Hematopoietic multipotent progenitor cell (in vitro differentiated cells): ENCODE measurements around the gene NETO1. TPM values are rescaled to one million over a fixed set of nuclear protein-coding genes. Genes with fewer than 3 reads are reported as not detected.

Experiments
- DNase-seq, 3 donors: peaks; one replicate each; pipeline ENCODE4 v3.0.0-alpha.2; 2011 to 2015; ENCODE audit warnings: low read depth in 2 of 3, low spot score in 2 of 3
- small RNA-seq: library from RNA; depleted of rRNA; stranded (forward); fragments of <200 nt; gene quantifications from one replicate; pipeline ENCODE3, GENCODE V24; 2012
- total RNA-seq: library from RNA; depleted of rRNA; stranded (reverse); fragments of >200 nt; gene quantifications from one replicate; pipeline ENCODE4 v1.2.3, GENCODE V29; 2012

Gene NETO1
- total RNA-seq, 1 donor = not detected

DNA sequence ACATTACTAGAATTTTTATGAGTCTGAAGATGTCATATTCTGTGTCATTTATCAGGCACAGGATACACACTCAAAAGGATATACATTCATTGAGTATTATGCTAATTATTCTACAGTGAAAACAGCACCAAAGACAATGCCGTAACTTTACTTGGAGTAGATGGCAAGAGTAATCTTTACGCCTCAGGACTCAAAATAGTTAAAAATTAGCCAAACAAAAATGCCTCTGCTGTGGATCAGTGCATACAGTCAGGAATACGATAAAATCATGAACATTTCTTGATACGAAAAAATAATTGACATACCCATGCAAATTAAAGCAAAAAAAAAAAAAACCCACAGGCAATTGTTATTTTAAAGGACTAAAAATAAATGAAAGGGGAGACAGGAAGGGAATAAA lies 129.7 kb downstream of the NETO1 start:
- DNase-seq = no peak

DNA sequence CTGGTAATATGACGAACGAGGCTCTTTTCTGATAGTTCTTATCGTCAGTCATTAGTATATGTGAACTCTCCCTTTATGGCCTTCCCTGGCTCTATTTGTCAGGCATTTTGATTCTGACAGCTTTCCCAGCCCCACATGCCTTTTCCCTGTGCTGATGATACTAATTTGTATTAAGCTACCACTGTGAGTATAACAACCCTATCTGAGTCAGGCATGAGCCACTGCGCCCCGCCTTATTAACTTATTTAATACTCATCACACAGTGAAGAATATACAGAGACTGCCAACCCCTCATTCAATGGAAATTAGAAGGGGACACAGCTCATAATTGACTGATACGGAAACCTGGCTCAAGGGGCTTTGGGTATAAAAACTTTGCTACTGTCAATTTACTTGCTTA lies 140.0 kb downstream of the NETO1 start:
- no peak for DNase-seq

DNA sequence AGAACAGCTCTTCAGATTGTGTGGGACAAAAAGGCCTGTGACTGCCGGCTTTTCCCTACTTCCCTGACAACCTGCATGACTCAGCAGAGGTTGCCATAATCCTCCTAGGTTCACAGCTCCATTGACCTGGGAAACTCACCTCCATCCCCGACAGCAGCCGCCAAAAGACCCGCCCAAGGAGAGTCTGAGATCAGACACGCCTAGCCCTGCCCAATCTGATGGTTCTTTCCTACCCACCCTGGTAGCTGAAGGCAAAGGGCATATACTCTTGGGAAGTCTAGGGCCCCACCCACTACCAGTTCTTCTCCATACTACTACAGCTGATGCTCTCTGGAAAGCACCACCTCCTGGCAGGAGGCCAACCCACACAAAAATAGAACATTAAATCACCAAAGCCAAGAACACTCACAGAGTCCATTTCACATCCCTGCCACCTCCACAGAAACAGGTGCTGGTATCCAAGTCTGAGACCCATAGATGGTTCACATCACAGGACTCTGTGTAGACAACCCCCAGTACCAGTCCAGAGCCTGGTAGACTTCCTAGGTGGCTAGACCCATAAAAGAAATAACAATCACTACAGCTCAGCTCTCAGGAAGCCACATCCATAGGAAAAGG lies 140.6 kb downstream of the NETO1 start:
- DNase-seq = no peak

DNA sequence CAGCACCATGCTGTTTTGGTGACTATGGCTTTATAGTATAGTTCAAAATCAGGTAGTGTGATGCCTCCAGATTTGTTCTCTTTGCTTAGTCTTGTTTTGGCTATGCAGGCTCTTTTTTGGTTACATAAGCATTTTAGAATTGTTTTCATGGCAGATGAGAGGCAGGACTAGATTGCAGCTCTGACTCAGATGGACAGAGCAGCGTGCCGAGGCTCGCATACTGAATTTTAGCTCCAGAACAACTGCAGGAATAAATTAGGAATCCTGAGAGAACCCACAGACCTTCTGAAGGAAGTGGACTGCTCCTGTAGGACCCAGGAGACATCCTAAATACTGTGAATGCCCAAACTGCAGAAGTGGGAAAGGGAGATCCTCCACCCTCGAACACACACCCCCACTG lies 141.6 kb downstream of the NETO1 start:
- DNase-seq = no peak

DNA sequence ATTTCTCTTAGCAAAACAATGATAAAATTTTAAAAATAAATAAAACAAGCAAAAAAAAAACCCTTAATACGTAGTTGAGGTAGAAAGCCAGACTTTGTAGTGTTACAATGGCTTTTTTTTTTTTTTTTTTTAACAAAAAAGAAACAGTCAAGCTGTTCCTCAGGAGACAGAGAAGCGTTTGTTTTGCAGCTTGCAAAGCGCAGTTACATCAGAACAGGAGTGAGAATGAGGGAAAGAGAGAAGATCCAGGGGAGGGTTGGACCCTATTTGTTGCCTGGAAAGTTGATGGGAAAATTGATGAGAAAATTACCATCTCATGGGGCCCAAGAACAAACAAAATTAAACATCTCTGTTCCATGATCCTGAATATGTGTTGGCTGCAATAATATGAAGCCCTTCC lies 146.5 kb downstream of the NETO1 start:
- DNase-seq = no peak

DNA sequence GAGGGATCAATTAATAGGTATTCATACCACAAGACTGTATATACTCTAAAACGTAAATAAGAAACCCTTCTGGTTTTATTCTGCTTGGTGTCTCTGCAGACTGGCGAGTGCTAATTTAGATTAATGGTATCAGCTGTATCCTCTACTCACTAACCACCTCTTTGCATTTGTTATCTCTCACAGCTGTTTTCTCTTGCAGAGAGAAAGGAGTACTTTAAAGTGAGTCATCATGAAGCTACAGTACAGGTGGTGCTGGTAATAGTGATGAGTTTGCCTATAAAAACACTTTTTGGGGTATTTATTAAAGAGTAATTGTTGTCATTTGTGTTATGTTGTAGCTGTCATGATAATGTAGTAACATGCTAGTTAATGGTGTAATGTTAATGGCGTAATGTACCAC lies 147.7 kb downstream of the NETO1 start:
- DNase-seq = no peak

DNA sequence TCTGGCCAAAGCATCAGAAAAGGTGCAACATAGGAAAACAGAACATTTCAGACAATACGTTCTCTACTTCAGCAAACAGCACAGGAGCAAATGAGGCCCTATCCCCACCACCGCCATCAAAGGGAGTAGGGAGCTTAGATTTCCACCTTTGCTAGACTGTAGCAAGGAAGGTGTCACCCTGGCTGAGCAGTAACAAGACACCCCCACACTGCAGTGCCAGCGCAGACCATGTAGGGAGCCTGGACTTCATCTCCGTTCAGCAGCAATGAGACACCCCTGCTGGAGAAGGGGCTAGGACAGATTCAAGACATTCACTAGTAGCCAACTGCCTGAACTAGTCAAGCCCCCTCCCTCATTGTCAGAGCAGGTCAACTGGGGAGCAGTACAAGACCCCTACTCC lies 163.6 kb downstream of the NETO1 start:
- DNase-seq = no peak

DNA sequence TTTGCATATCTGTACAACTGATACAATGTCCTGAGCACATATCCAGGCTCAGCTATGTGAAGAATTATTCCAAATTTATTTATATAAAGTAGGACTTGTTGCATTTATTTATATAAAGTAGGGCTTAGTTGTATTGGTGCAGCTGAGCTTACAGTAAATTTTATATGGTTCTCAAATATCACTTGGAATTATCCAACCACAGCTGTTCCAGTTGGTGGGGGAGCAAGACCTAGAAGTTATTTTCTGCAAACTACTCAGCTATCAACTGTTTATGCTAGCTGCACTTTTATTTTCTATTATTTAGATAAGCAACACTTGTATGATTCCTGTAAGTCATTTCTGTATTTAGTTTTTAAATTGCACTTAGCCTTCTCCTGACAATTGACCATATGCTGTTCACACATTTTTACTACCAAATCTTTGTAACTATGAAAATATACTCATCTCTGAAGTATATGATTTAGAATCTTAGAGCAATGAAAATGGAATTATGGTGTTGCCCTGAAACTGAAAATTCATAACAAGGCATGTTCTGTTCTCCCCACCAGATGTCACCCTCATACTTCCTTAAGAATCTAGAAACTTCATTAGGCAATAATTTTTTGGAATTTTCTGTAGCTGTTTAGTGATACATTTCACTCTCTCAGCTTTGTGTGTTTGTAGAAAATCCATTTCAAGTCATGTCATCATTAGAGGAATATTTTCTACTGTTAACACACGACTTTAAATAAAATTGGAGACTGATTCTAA lies 166.7 kb downstream of the NETO1 start:
- peak in 1 of 3 donors; percentile 13 for DNase-seq

DNA sequence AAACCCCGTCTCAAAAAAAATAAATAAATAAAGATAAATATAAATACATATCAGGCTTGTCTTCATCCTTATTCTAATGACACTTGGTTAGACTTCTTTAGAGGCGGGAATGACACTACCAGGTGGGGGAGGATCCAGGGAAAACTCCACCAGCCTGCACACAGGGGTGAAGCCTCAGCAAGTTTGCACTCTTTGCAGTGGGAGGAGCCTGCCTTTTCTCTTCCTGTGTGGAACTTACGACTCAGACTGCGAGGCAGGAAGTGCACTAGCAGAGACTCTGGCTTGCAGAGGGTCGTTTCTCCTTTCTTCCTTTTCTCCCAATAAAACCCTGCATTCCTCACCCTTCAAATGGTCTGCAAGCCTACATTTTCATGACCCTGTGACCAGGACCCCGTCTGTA lies 170.1 kb downstream of the NETO1 start:
- no peak for DNase-seq

DNA sequence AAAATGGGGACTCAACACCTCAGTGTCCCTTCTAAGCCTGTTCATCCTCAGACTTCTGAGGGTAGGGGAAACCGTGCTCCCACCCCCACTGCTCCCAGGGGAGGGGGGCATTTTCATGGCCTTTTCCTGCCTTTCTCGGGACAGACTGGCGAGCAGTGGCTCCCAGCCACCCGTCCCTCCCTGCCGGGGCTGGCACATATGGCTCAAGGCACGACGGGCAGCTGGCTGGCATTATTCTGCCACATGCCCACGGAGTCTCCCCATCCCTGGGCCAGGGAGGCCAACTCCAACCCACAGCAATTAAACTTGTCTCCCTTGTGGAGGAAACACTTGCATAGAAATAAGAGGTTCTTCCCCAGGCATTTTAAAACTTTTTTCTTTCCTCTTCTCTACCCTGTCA lies 175.2 kb downstream of the NETO1 start:
- DNase-seq = no peak

Small RNAs within 50 kb of the gene (small RNA-seq; reads per million reads assigned to genes)
- gene MIR548AV = not detected
- not detected for gene RNA5SP460
